ENCODE data around the gene USHBP1. TPM values are rescaled to one million over a fixed set of nuclear protein-coding genes. Genes with fewer than 3 reads are reported as not detected.

Gene USHBP1
- total and polyA plus RNA-seq, 7 donors: 2.6 to 8.6 (median 3.7) TPM

- WGBS, 3 donors: 7 to 36% (median 13%) methylated on average over 6 to 25 of the region's 27 CpGs
- intact Hi-C loops (cut with DNase I): loop anchor here in 1 of 2 donors (2.0 kb wide), 1 partner anchor 167 kb away; no protein-coding TSS in a partner anchor
Observed at GRCh38 chr19:17235971-17236777, 28.4 kb downstream of the USHBP1 start.

GRCh38 chr19:17235300-17235970 lies 29.1 kb downstream of the USHBP1 start:
- Histone ChIP-seq H3K9me3 (no peaks in the 10 kb centered on the region), H3K4me3 (peak overlapping the region; percentile 72), H3K4me1 (peaks cover 16% of the 10 kb centered on the region), H3K36me3 (ENCODE audit: insufficient read depth in 1 of 2, low read depth in 1 of 2) (peaks cover 3 to 59% of the 10 kb centered on the region in 2 donors), H3K27ac (peak overlapping the region; percentile 67), H3K27me3 (ENCODE audit: insufficient read depth in 3 of 3, low read length in 2 of 3) (no peaks in the 10 kb centered on the region)
- intact Hi-C loops (cut with DNase I): loop anchor here in 1 of 2 donors (2.0 kb wide), 1 partner anchor 167 kb away; no protein-coding TSS in a partner anchor
- 4 to 17% (median 4%) methylated on average over 32 to 80 of the region's 80 CpGs for WGBS, 3 donors
- ATAC-seq (peak; percentile 82 to 93 (median 88)), DNase-seq (peak; percentile 74 to 86)
- TF ChIP-seq CTCF (IDR thresholded peaks at IDR 0.05): peak; percentile 52

More at GRCh38 chr19:17235971-17236777, 28.4 kb downstream of the USHBP1 start:
- Histone ChIP-seq H3K4me1 (peaks cover 17% of the 10 kb centered on the region), H3K4me3 (peak overlapping the region; percentile 72), H3K9me3 (no peaks in the 10 kb centered on the region), H3K27me3 (ENCODE audit: insufficient read depth in 3 of 3, low read length in 2 of 3) (no peaks in the 10 kb centered on the region), H3K27ac (peak overlapping the region; percentile 67), H3K36me3 (ENCODE audit: insufficient read depth in 1 of 2, low read depth in 1 of 2) (peaks cover 3 to 58% of the 10 kb centered on the region in 2 donors)
- ATAC-seq (no peak), DNase-seq (no peak)
- TF ChIP-seq CTCF (IDR thresholded peaks at IDR 0.05): no peak

GRCh38 chr19:17234911-17235299 lies 29.6 kb downstream of the USHBP1 start:
- Histone ChIP-seq H3K27me3 (ENCODE audit: insufficient read depth in 3 of 3, low read length in 2 of 3) (no peaks in the 10 kb centered on the region), H3K27ac (peak overlapping the region; percentile 67), H3K36me3 (ENCODE audit: insufficient read depth in 1 of 2, low read depth in 1 of 2) (peaks cover 3 to 55% of the 10 kb centered on the region in 2 donors), H3K4me1 (peaks cover 13% of the 10 kb centered on the region), H3K9me3 (no peaks in the 10 kb centered on the region), H3K4me3 (peak overlapping the region; percentile 72)
- 29 to 43% (median 42%) methylated on average over 11 of the region's 11 CpGs for WGBS, 3 donors
- DNase-seq (peak; percentile 56 to 72), ATAC-seq (peak; percentile 66 to 77 (median 71))
- intact Hi-C loops (cut with DNase I): loop anchor here in 1 of 2 donors (2.0 kb wide), 1 partner anchor 166 kb away; no protein-coding TSS in a partner anchor
- TF ChIP-seq CTCF (IDR thresholded peaks at IDR 0.05): no peak

- no peaks in the 10 kb centered on the region for H3K9me3 ChIP-seq
- TF ChIP-seq CTCF (IDR thresholded peaks at IDR 0.05): no peak
- H3K27me3 ChIP-seq (ENCODE audit: insufficient read depth in 3 of 3, low read length in 2 of 3): no peaks in the 10 kb centered on the region
- no peak for ATAC-seq
- peaks cover 10% of the 10 kb centered on the region for H3K4me1 ChIP-seq
- peaks cover 0 to 35% of the 10 kb centered on the region in 2 donors for H3K36me3 ChIP-seq (ENCODE audit: insufficient read depth in 1 of 2, low read depth in 1 of 2)
- DNase-seq: no peak
- WGBS, 3 donors: 82 to 89% (median 85%) methylated on average over 24 to 25 of the region's 25 CpGs
- no peak overlapping the region for H3K4me3 ChIP-seq
- intact Hi-C loops (cut with DNase I): no loop called here
- H3K27ac ChIP-seq: no peak overlapping the region
Observed at GRCh38 chr19:17232258-17232657, 32.3 kb downstream of the USHBP1 start.
